Gastroesophageal sphincter (tissue), 3 donors: ENCODE data around the gene KRTDAP.

Experiments used
- EP300 ChIP-seq: sonication (generic); formaldehyde crosslinking; IDR thresholded peaks from one replicate; pipeline ENCODE4 v1.6.1; 2017; ENCODE audit warnings: antibody characterized with exemption, mild to moderate bottlenecking
- TF ChIP-seq, protein P1 (sequence below), 4 experiments: fragments of 200-600 bp in 2 of 4; fragments of 450-650 bp in 2 of 4; sonication (generic) in 1 of 4; IDR thresholded peaks; one replicate each; pipeline ENCODE4 v1.5.1; 2017 to 2019; ENCODE audit warnings: antibody characterized with exemption in 4 of 4, mild to moderate bottlenecking in 2 of 4, moderate library complexity in 2 of 4

DNA sequence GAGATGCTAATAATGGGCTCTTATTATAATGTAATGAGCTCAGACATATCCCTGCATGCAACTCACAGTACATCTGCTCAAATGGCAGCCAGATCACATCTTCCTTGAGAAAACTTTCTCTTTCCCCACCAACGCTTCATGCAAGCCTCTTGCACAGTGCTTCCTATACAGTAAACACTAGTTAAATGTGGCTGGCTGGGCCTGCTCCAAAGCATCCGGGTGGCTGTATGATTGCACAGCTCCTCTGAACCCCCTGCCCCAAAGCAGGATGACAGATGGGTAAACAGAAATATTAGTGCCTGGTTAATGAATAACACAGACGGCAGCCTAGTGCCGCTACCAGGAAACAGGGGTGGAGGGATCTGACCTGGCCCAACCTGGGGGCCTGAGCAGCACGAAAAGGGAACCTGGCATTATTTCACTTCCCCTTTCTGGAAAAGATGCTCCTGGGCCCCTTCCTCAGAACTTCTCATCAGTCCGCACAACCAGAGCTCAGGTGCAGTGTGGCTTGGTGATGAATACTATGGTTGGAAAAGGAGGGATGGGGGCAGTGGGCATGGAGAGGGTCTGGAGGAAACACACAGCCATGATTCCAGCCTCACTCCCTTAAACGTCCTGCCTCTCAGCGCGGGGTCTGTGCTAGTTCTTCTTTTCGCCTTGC is 31.4 kb downstream of the KRTDAP start:
- TF ChIP-seq, protein P1, sequence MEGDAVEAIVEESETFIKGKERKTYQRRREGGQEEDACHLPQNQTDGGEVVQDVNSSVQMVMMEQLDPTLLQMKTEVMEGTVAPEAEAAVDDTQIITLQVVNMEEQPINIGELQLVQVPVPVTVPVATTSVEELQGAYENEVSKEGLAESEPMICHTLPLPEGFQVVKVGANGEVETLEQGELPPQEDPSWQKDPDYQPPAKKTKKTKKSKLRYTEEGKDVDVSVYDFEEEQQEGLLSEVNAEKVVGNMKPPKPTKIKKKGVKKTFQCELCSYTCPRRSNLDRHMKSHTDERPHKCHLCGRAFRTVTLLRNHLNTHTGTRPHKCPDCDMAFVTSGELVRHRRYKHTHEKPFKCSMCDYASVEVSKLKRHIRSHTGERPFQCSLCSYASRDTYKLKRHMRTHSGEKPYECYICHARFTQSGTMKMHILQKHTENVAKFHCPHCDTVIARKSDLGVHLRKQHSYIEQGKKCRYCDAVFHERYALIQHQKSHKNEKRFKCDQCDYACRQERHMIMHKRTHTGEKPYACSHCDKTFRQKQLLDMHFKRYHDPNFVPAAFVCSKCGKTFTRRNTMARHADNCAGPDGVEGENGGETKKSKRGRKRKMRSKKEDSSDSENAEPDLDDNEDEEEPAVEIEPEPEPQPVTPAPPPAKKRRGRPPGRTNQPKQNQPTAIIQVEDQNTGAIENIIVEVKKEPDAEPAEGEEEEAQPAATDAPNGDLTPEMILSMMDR (IDR thresholded peaks at IDR 0.05), result no peak
- no peak for TF ChIP-seq EP300
